GM21390 (cell line): Measurements from ENCODE around the gene SDR42E2.
"Not testable (repeated sequence)": the region's sequence is repeated elsewhere in the genome, so short reads cannot be mapped to it uniquely, and the experiment has no call there.

Experiments
- ATAC-seq: cut with Tn5 transposase; IDR thresholded peaks from one replicate; pipeline ENCODE4 v1.9.1; 2021; ENCODE audit not compliant: unreplicated experiment

Gene SDR42E2

DNA sequence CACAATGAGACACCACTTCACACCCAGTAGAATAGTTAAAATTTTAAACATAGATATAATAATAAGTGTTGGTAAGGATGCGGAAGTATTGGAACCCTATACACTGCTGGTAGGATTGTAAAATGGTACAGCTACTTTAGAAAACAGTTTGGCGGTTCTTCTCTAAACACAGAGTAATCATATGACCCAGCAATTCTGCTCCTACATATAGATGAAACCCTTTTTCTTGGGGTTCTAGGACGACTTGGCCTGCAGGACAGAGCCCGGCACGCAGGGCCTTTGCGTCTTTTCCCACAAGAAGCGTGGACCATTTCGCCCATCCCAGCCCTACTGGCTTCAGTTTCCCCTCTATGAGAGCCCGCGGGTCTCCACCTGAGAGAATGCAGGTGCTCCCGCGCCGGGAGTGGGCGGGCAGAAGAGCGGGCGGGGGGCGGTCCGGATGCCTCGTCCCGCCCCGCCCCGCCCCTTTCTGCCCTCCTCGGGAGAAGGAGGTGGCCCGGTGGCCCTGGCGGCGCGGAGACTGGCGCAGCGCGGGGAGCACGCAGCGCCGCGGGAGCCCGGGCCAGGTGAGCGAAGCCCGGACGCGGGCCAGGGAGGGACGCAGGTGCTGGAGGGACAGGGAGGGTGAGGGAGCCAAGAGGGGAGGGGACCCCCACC, at the start of gene SDR42E2:
SDR42E2 (plus strand) TSS at position 508 of the 657 bp plus-strand sequence. CDS start 3,077 bp downstream, outside the sequence.
- ATAC-seq = no peak

DNA sequence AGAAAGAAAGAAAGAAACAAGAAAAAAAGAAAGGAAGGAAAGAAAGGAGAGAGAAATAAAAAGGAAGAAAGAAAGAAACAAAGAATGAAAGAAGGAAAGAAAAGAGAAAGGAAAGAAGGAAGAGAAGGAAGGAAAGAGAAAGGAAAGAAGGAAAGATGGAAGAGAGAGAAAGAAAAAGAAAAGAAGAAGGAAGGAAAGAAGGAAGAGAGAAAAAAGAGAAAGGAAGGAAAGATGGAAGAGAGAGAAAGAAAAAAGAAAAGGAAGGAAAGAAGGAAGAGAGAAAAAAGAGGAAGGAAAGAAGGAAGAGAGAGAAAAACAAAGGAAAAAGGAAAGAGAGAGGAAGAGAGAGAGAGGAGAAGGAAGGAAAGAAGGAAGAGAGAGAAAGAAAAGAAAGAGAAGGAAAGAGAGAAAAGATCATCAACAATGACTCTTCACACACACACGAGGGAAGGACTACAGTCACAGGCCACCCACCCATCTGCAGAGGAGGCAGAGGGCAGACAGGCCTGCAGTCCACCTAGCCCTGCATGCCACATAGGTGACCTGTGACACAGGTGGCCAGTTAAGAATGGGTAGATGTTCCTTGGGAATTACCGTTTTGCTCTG, 46.1 kb upstream of the SDR42E2 start:
- no peak for ATAC-seq

DNA sequence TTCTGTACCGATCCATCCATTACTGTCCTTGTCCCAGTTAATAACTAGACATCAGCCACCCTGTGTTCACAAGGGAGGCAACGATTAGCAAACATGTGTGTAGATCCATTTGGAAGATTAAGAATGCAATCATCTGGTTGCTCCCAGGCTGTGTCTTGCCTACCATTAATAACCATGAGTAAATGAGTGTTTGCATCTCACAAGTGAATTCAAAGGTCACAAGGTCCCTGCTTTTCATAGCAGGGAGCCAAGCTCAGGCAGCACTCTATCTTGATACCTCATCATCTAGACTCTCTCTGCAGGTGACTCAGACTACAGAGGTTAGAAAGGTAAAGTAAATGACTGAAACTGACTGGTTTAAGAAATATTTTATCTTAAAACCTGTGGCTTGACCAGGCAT, 44.7 kb upstream of the SDR42E2 start:
- ATAC-seq = no peak

DNA sequence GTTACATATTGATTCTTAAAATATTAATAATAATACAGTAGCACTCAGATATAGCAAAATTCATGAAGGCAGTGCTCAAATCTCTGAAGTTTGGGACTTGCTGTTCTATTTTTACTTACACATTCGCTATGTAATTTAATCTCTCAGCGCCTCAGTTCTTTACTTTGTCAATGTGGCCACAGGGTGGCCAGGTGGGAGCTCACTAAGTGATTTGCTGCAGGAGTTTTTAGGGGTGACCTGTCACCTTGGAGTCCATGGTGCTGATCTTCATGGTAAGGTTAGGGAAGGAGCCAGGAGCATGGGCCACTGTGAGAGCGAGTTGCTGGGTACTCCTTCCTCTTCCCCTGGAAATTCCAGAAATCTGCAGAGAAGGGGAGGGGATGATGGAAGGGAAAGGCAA, 41.9 kb upstream of the SDR42E2 start:
- no peak for ATAC-seq

DNA sequence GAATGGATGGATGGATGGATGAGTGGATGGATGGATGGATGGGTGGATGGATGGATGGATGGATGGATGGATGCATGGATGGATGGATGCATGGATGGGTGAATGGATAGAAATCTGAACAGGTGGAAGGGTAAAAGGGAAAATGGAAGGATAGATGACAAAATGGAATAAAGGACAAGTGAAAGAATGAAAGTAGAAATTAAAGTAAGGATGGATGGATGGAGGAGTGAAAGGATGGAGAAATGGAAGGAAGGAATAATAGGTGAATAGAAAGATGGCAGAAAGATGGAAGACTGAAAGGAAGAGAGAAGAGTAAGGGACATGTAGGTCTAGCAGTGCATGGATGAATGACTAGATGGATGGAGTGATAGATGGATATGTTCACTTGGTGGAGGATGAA, 40.1 kb upstream of the SDR42E2 start:
- ATAC-seq = no peak

DNA sequence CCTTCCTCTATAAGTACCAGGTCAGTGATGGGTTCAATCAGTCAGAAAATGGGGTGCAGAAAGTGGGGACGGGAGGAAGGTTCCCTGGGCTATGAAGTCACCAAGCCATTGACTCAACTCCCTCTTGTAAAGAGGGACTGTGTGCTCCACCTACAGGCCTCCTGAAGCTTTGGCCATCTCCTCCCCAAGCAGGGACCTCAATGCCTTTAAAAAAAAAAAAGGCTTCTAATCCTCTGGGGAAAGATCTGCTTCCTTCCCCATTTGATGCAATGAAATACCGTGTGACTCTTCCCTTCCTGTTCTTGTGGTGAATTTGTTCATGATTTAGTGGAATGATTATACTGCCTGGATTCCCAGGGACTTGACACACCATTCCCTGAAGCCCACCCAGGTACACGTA, 39.2 kb upstream of the SDR42E2 start:
- no peak for ATAC-seq

DNA sequence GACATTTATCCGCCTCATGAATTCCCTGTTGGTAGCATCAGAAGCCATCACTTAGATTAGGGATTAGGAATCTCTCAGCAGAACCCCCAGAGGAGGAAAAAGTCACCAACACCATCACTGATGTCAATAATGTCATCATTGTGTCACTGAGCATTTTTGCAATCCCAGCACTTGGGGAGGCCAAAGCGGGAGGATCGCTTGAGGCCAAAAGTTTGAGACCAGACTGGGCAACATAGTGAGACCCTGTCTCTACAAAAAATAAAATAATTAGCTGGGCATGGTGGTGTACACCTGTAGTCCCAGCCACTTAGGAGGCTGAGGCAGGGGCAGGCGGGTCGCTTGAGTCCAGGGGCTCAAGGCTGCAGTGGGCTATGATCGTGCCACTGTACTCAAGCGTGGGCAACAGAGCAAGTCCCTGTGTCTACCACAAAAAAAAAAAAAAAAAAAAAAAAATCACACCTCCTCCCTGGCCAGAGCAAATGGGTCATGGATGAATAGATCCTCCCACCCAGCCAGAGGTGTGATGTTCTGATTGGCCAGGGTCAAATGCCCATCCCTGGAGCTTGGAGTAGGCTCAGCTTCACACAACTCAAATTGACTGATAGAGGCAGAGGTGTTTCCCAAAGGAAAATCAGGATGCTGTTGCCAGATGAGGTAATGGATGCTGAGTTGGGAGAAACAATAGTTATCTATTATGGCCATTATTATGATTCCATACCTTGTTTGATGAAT, 38.4 kb upstream of the SDR42E2 start:
- ATAC-seq = no peak

DNA sequence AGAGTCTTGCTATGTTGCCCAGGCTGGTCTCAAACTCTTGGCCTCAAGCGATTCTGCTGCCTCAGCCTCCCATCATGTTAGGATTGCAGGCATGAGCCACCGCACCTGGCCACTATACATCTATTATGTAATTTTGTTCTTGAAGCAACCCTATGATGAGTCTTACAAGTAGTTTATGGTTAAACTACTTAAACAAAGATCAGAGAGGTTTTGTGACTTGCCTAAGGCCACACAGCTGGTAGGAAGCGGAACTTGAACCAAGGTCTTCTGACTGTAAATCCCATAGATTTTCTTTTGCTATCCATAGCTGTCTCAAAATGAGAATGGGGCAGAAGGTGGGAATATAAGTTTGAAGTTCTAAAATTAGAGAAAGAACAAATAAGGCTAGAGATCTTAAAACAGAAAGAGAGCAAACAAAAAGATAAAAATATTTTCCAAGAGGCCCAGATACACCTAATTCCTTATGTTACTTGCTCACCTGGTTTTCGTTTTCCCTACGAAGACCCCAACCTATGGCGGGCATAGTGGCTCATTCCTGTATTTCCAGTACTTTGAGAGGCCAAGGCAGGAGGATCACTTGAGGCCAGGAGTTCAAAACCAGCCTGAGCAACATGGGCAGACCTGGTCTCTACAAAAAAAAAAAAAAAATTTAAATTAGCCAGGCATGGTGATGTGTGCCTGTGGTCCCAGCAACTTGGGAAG, 37.6 kb upstream of the SDR42E2 start:
- ATAC-seq = no peak

DNA sequence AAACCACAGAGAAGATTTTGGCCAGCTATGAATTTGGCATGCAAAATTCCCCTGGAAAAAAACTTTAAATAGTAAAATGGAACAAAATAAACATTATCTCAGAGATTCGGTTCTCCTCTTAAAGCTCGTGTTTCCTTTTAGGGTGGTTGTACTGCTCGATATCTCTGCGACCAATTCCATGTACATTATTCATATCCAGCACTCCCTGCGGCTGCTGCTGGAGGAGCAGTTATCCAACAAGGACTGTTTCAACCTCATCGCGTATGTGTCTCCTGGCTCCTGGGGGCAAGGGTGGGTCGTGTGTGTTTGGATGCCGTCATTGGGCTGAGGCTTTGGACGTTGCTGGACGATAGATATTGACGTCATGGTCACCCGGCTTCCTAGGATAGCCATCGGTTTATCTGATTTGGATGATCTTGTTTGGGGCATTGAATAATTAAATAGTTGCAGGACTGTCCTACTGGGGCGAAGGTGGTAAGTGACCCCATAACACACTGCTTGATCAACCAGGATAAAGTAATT, 36.2 kb upstream of the SDR42E2 start:
- ATAC-seq = no peak

DNA sequence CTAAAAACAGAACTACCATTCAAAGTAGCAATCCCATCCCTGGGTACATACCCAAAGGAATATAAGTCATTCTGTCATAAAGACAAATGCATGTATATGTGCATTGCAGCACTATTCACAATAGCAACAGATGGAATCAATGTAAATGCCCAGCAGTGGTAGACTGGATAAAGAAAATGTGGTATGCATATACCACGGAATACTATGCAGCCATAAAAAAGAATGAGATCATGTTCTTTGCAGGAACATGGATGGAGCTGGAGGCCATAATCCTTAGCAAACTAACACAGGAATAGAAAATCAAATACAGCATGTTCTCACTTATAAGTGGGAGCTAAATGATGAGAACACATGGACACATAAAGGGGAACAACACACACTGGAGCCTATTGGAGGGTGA, 33.8 kb upstream of the SDR42E2 start:
- not testable (repeated sequence) for ATAC-seq

DNA sequence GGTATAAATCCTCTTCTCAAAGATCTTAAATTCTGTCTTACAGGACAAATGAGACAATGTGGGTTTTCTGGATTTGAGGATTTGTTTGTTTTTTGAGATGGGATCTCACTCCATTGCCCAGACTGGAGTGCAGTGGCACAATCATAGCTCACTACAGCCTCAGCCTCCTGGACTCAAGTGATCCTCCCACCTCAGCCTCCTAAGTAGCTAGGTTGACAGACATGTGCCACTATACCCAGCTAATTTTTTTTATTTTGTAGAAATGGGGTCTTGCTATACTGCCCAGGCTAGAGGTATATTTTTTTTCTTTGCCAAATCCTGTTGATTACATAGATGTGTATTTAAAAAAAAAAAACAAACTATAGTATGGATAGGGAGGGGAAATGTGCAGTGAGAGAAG, 31.8 kb upstream of the SDR42E2 start:
- no peak for ATAC-seq

DNA sequence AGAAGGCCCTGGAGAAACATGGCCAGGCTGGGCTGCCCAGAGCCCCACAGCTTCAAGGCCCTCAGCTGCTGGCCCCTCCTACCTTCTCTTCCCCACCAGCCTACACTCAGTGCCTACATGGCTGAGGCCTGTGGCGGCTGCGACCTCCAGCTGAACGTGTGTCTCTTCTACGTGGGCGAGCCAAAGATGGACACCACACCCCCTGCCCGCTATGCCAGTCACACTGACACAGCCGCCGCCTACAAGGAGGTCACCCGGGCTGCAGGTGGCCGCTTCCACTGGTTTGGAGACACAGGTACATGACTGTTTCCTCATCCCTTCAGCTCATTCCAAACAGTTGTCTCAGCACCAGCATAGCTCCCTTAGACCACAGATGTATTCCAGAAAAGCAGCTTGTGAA, 29.5 kb upstream of the SDR42E2 start:
- ATAC-seq = no peak

DNA sequence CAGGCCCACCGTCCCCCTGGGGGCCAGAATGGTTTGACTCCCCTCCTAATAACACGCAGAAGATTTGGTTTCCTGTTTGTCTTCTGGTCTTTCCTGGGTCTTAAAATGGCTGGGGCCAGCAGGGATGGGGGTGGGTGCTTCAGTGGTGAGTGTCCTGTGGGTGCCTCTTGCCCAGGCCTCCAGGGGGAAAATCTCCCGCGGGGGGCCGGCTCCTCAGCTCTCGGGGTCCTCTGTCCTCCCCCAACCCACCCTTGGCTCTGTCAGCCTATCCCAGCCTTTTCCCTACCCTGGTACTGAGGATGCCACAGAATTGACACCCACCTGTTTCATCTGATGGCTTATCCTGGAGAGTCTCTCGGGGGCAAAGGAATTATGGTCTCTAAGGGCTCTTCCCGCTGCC, 23.8 kb upstream of the SDR42E2 start:
- ATAC-seq = no peak

DNA sequence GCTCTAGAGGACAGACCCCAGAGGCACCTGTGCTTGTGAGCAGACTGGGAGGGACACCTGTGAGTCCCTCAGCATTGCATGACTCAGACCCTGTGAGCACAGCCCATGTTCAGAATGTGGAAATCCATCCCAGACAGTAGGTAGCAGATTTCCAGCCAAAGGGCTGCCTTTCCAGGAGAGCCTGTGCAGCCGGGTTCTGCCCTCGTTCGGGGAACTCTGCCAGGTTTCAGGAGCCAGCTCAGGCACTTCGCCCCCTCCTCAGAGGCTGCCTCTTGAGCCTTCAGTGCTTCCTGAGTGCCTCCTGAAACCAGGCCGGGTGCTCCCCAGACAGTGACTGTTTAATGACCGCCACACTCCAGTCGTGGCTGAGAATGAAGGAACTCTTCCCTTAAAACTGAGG, 23.3 kb upstream of the SDR42E2 start:
- ATAC-seq = no peak

DNA sequence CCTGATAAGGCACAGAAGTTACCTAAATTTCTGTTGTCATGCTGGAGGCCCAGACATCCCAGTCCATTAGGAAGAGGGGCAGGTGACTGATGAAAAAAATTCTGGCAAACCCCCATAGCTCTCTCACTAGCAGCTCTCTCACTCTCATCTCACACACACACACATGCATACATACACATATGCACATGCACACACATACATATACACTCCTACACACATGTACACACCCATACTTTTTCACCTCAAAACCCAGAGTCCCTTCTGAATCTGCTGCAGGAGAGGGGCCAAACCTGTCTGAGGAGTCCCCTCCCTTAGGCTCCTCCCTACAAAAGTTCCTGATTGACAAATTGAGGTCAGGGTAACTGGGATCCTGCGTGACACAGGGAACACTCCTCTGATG, 22.6 kb upstream of the SDR42E2 start:
- no peak for ATAC-seq

DNA sequence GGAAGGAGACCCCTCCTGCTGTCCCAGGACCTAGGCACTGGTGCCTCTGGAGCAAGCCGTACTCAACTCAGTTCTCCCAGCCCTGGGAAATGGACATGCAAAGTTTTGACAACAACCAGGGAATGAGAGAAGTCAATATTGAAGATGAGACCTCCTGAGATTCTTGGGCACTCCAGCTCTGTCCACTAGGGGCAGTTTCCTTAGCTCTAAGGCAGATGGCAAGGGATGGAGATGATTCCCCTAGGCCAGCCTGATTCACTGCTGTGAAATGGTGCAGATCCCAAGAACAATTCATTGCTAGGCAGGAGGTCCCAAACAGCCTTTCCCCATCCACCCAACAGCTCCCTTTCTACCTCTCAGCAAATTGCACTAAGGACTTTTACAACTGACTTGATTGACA, 20.5 kb upstream of the SDR42E2 start:
- ATAC-seq = no peak

DNA sequence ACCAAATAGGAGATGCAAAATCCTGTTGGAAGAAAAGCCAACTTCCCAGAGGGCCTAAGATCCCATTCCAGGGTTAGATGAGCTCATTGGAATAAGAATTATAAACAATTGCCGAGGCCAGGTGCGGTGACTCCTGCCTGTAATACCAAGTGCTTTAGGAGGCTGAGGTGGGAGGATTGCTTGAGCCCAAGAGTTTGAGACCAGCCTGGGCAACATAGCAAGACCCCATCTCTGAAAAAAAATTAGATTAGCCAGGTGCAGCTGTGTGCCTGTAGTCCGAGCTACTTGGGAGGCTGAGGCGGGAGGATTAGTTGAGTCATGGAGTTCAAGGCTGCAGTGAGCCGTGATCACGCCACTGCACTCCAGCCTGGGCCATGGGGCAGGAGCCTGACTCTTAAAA, 17.8 kb upstream of the SDR42E2 start:
- no peak for ATAC-seq

DNA sequence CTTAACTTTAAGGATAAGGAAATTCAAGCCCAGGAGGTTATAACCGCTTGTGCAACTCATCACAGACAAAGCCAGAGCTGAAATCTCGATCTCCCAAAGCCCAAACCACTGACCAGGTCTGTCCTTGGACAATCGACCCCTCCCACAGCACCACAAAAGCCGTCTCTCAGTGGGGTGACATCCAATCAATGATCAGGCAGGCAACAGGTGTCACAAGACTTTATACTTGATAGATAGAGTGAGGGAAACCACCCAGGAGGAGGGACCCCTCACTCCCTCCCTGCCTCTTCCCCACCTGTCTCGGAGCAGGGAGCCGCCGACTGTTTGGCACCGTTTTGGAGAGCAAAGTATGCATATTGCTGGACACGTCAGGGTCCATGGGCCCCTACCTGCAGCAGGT, 14.5 kb upstream of the SDR42E2 start:
- ATAC-seq = no peak

DNA sequence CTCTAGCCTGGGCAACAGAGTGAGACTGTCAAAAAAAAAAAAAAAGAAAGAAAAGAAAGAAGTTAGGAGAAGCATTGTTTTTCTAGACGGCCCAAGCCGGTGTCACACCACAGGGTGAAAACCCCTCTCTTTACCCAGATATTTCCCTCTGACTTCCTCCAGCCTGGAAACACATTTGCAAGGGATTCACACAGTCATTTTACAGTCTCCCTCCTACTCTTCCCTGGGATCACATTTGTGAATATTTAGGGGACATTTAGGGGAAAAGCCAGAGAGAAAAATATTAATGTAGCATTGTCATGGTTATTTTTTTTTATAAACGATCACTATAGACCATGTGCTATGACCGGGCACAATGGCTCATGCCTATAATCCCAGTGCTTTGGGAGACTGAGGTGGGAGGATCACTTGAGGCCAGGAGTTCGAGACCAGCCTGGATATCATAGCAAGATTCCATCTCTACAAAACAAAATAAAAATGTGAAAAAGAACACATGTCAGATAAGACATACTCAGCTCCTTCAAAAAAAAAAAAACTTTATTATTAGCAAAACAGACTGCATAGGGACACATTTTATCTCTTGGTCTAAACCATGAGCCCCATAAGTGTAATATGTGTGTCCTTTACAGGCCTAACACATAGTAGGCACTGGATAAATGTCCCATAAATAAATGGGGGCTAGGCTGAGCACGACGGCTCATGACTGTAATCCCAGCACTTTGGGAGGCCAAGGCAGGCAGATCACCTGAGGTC, 10.9 kb upstream of the SDR42E2 start:
- no peak for ATAC-seq

DNA sequence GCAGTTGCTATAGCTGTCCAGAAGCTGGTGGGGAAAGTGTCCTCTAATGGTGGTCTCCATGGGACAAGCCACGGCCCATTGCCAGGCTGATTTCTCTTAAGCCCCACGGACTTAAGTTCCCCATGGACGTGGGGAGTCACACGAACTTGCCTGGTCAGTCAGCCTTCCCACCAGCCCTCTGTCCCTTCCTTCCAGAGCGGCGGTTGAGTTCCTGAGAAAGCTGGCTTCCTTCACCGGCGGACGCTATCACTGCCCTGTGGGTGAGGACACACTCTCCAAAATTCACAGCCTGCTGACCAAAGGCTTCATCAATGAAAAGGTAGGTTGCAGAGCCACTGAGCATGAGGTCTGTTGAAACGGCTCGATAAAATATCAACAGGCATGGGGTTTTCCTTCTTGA, 10.0 kb upstream of the SDR42E2 start:
- no peak for ATAC-seq

DNA sequence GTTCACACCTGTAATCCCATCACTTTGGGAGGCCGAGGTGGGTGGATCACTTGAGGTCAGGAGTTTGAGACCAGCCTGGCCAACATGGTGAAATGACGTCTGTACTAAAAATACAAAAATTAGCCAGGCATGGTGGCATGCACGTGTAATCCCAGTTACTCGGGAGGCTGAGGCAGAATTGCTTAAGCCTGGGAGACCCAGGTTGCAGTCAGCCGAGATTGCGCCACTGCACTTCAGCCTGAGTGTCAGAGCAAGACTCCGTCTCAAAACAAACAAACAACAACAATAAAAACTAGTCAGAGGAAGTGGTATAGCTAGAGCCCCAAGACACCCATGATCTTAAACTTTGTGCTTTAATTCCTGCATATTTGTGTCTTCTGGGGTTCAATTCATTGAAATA, 9.2 kb upstream of the SDR42E2 start:
- ATAC-seq = not testable (repeated sequence)
